Adrenal gland (tissue), 12 donors: ENCODE data around the gene DNASE1L2. TPM values are rescaled to one million over a fixed set of nuclear protein-coding genes. Genes with fewer than 3 reads are reported as not detected.

Experiments
- DNase-seq, 7 donors: peaks; one replicate each; pipeline ENCODE4 v3.0.0-alpha.2; 2019 to 2020
- H3K27ac ChIP-seq, 5 donors: fragments of 200-600 bp; sonication (generic) in 4 of 5; 1 replicate in 3 of 5; 2 replicates in 2 of 5; pipeline versions ENCODE4 v1.5.1 to v1.8.0; 2016 to 2020; ENCODE audit warnings: mild to moderate bottlenecking in 1 of 5
- H3K27me3 ChIP-seq: fragments of 200-600 bp; 2 replicates; pipeline ENCODE4 v1.8.0; 2021
- H3K36me3 ChIP-seq, 2 donors: fragments of 200-600 bp; replicated peaks in 1 of 2; 1 replicate in 1 of 2; 2 replicates in 1 of 2; pipeline versions ENCODE4 v1.5.1 to v1.8.0; 2018 to 2022
- H3K4me1 ChIP-seq, 2 donors: fragments of 200-600 bp; replicated peaks in 1 of 2; 1 replicate in 1 of 2; 2 replicates in 1 of 2; pipeline versions ENCODE4 v1.5.1 to v1.8.0; 2018 to 2021
- H3K4me3 ChIP-seq, 4 donors: fragments of 200-600 bp; sonication (generic) in 3 of 4; one replicate each; pipeline ENCODE4 v1.5.1; 2016 to 2018
- H3K9me3 ChIP-seq, 3 donors: fragments of 200-600 bp; sonication (generic) in 1 of 3; replicated peaks in 1 of 3; 1 replicate in 2 of 3; 2 replicates in 1 of 3; pipeline versions ENCODE4 v1.5.1 to v1.8.0; 2016 to 2021
- CTCF ChIP-seq, 6 experiments: fragments of 450-650 bp in 4 of 6; fragments of 200-600 bp in 2 of 6; sonication (generic) in 1 of 6; IDR thresholded peaks; 1 replicate in 5 of 6; 2 replicates in 1 of 6; pipeline versions ENCODE4 v1.5.1 to v1.8.0; 2016 to 2021; ENCODE audit warnings: antibody characterized with exemption in 6 of 6, mild to moderate bottlenecking in 2 of 6, moderate library complexity in 1 of 6
- POLR2A ChIP-seq, 2 donors: fragments of 450-650 bp; IDR thresholded peaks; one replicate each; pipeline ENCODE4 v1.6.1; 2017; ENCODE audit warnings: antibody characterized with exemption in 2 of 2, mild to moderate bottlenecking in 2 of 2, moderate library complexity in 1 of 2
- WGBS, 4 donors: extraction: QIAGEN DNeasy Blood & Tissue Kit in 2 of 4; methylation state at CpG; one replicate each; pipeline versions ENCODE4 v1.1.5 to v1.1.7; 2013 to 2017; 5-methylcytosine and 5-hydroxymethylcytosine counted together
- intact Hi-C, 2 donors: fragments of 100-400 bp; cut with DNase I; formaldehyde crosslinking; loops; one replicate each; pipeline versions ENCODE4 v1.14.1 to v1.15.0; 2022 to 2023
- polyA plus RNA-seq, 3 donors: library from polyadenylated mRNA; stranded (reverse); fragments of 200-250 nt in 2 of 3; fragments of 350-450 nt in 1 of 3; fragmentation: Illumina TruSeq in 1 of 3; extraction: RNeasy Lipid Tissue Mini Kit (QIAGEN cat#74804) in 1 of 3; gene quantifications; one replicate each; pipeline ENCODE4 v1.2.3, GENCODE V29; 2013 to 2014
- total RNA-seq, 9 donors: library from RNA; depleted of rRNA in 4 of 9; stranded (reverse); fragments of >200 nt in 4 of 9; fragments of 120-200 nt in 1 of 9; fragmentation: NEBNext Ultra II Directional in 1 of 9; extraction: Animal tissue kit (Norgen Biotek cat#: 25700) in 1 of 9; gene quantifications; one replicate each; pipeline versions ENCODE4 v1.1.0 to v1.2.4, GENCODE V29; 2013 to 2023
- donor health status: healthy with polysubstance abuse.
- donor health status: Bipolar disorder and iron deficiency.
- donor health status: DM: yes; HTN: yes; CAD: no.
- donor health status: DM: no; HTN: no; CAD: no.
- donor health status: DM: no; HTN: no; CAD: no.
- donor health status: DM: yes; HTN: yes; CAD: no.

The DNASE1L2 gene
- total and polyA plus RNA-seq, 12 donors = 0.25 to 6.0 (median 0.89) TPM; not detected in 2

- H3K36me3 ChIP-seq = peaks cover 0 to 2% of the 10 kb centered on the region in 2 donors
- WGBS, 4 donors = 0 to 2% (median 0%) methylated on average over 9 to 82 of the region's 82 CpGs
- no peaks in the 10 kb centered on the region for H3K27me3 ChIP-seq
- peak within 1 kb of the TSS in 4 of 5 donors; percentile 74 to 87 (median 79) for H3K27ac ChIP-seq
- H3K9me3 ChIP-seq = no peaks in the 10 kb centered on the region
- peak; percentile 93 to 94 for TF ChIP-seq POLR2A (IDR thresholded peaks at IDR 0.05)
- TF ChIP-seq CTCF (IDR thresholded peaks at IDR 0.05) = peak in 1 of 6 experiments; percentile 15
- peak; percentile 99 to 100 (median 100) for DNase-seq
- H3K4me1 ChIP-seq = peaks cover 18 to 26% of the 10 kb centered on the region in 2 donors
- peak within 1 kb of the TSS; percentile 30 to 80 (median 71) for H3K4me3 ChIP-seq
- intact Hi-C loops = no loop called here
Observed at GRCh38 chr16:2223221-2223941, 12.9 kb upstream of the DNASE1L2 start, which contains the start of gene E4F1. TSS of gene E4F1 (plus strand) at chr16:2223591. CDS start at chr16:2223614, 23 bp downstream.

GRCh38 chr16:2223942-2224486, 12.2 kb upstream of the DNASE1L2 start:
- WGBS, 4 donors = 6 to 41% (median 16%) methylated on average over 4 to 22 of the region's 22 CpGs
- intact Hi-C loops = no loop called here
- Histone ChIP-seq H3K27me3 (no peaks in the 10 kb centered on the region), H3K36me3 (peaks cover 0 to 9% of the 10 kb centered on the region in 2 donors), H3K9me3 (no peaks in the 10 kb centered on the region), H3K27ac (peak overlapping the region in 4 of 5 donors; percentile 74 to 87 (median 78)), H3K4me1 (peaks cover 18 to 26% of the 10 kb centered on the region in 2 donors), H3K4me3 (peak overlapping the region; percentile 30 to 80 (median 71))
- TF ChIP-seq POLR2A (IDR thresholded peaks at IDR 0.05) (no peak), CTCF (IDR thresholded peaks at IDR 0.05) (peak in 2 of 6 experiments; percentile 16 to 24)
- DNase-seq = peak in 5 of 7 donors; percentile 55 to 71 (median 69)

- peaks cover 18 to 29% of the 10 kb centered on the region in 2 donors for H3K4me1 ChIP-seq
- TF ChIP-seq CTCF (IDR thresholded peaks at IDR 0.05) (no peak), POLR2A (IDR thresholded peaks at IDR 0.05) (no peak)
- WGBS, 4 donors = 43 to 67% (median 48%) methylated on average over 7 to 9 of the region's 9 CpGs
- H3K27me3 ChIP-seq = no peaks in the 10 kb centered on the region
- peak overlapping the region in 3 of 5 donors; percentile 17 to 24 (median 19) for H3K27ac ChIP-seq
- no peaks in the 10 kb centered on the region for H3K9me3 ChIP-seq
- peak in 1 of 7 donors; percentile 37 for DNase-seq
- intact Hi-C loops = no loop called here
- H3K36me3 ChIP-seq = peaks cover 0 to 26% of the 10 kb centered on the region in 2 donors
- no peak overlapping the region for H3K4me3 ChIP-seq
Observed at GRCh38 chr16:2226245-2226793, 9.9 kb upstream of the DNASE1L2 start.

- 87 to 96% (median 90%) methylated on average over 6 of the region's 6 CpGs for WGBS, 4 donors
- H3K27me3 ChIP-seq = no peaks in the 10 kb centered on the region
- peaks cover 0 to 32% of the 10 kb centered on the region in 2 donors for H3K36me3 ChIP-seq
- intact Hi-C loops = no loop called here
- H3K27ac ChIP-seq = peak overlapping the region in 1 of 5 donors; percentile 19
- H3K4me3 ChIP-seq = no peak overlapping the region
- no peak for DNase-seq
- H3K9me3 ChIP-seq = no peaks in the 10 kb centered on the region
- TF ChIP-seq CTCF (IDR thresholded peaks at IDR 0.05) (no peak), POLR2A (IDR thresholded peaks at IDR 0.05) (no peak)
- peaks cover 18 to 29% of the 10 kb centered on the region in 2 donors for H3K4me1 ChIP-seq
Observed at GRCh38 chr16:2226918-2227317, 9.3 kb upstream of the DNASE1L2 start.
